ENCODE results near the gene AP2A1.

The AP2A1 gene

GRCh38 chr19:49788857-49789256 is 22.1 kb downstream of the AP2A1 start:
- peaks cover 51% of the 10 kb centered on the region for H3K4me1 Mint-ChIP-seq
- no peak overlapping the region for H3K4me3 Mint-ChIP-seq
- H3K27me3 Mint-ChIP-seq (ENCODE audit: low read depth, poor library complexity): peaks cover 2% of the 10 kb centered on the region
- H3K36me3 Mint-ChIP-seq (ENCODE audit: low read depth): peaks cover 58% of the 10 kb centered on the region
- no peak for TF ChIP-seq CTCF (IDR thresholded peaks at IDR 0.05)
- DNase-seq: no peak
- H3K9me3 Mint-ChIP-seq: peaks cover 5% of the 10 kb centered on the region
- peak overlapping the region; percentile 88 for H3K27ac Mint-ChIP-seq

- Mint-ChIP-seq H3K4me3 (no peak overlapping the region), H3K4me1 (peaks cover 39% of the 10 kb centered on the region), H3K9me3 (peaks cover 5% of the 10 kb centered on the region), H3K36me3 (ENCODE audit: low read depth) (peaks cover 55% of the 10 kb centered on the region), H3K27me3 (ENCODE audit: low read depth, poor library complexity) (peaks cover 2% of the 10 kb centered on the region), H3K27ac (peak overlapping the region; percentile 83)
- DNase-seq: no peak
- TF ChIP-seq CTCF (IDR thresholded peaks at IDR 0.05): no peak
Observed at GRCh38 chr19:49790866-49791265, 24.1 kb downstream of the AP2A1 start.

DNA sequence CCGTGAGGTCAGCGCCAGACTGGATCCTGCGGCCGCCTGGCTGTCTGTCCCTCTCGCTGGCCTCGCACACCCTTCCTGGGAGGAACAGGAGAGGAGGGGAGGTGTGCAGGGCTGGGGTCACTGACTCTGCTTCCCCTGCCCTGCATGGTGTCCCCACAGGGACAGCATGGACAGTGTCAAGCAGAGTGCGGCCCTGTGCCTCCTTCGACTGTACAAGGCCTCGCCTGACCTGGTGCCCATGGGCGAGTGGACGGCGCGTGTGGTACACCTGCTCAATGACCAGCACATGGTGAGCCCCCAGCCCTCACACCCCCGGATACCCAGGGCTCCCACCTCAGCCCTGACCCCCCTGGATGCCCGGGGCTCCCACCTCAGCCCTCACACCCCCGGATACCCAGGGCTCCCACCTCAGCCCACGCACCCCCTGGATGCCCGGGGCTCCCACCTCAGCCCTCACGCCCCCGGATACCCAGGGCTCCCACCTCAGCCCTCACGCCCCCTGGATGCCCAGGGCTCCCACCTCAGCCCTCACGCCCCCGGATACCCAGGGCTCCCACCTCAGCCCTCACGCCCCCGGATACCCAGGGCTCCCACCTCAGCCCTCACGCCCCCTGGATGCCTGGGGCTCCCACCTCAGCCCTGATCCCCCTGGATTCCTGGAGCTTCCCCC is 25.1 kb downstream of the AP2A1 start:
- Mint-ChIP-seq H3K27ac (no peak overlapping the region), H3K27me3 (ENCODE audit: low read depth, poor library complexity) (peaks cover 2% of the 10 kb centered on the region), H3K4me1 (peaks cover 29% of the 10 kb centered on the region), H3K4me3 (no peak overlapping the region), H3K9me3 (peaks cover 5% of the 10 kb centered on the region), H3K36me3 (ENCODE audit: low read depth) (peaks cover 53% of the 10 kb centered on the region)
- DNase-seq: no peak
- TF ChIP-seq CTCF (IDR thresholded peaks at IDR 0.05): no peak

- Mint-ChIP-seq H3K4me3 (no peak overlapping the region), H3K27ac (peak overlapping the region; percentile 51), H3K36me3 (ENCODE audit: low read depth) (peaks cover 57% of the 10 kb centered on the region), H3K9me3 (peaks cover 5% of the 10 kb centered on the region), H3K4me1 (peaks cover 23% of the 10 kb centered on the region), H3K27me3 (ENCODE audit: low read depth, poor library complexity) (peaks cover 2% of the 10 kb centered on the region)
- TF ChIP-seq CTCF (IDR thresholded peaks at IDR 0.05): no peak
- DNase-seq: no peak
Observed at GRCh38 chr19:49792829-49793560, 26.2 kb downstream of the AP2A1 start.

DNA sequence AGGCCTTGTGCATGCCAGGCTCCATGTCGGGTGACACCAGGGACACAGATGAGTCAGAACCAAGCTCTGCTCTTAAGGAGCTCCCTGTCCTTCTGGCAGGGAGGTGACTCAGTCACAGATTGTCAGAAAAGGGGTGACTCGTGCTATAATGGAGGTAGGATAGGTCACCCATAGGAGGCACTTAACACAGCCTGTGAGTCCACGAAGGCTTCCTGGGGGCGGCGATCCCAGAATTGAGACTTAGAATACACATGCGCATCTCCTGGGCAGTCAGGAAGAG is 26.7 kb downstream of the AP2A1 start:
- Mint-ChIP-seq H3K9me3 (peaks cover 5% of the 10 kb centered on the region), H3K4me3 (no peak overlapping the region), H3K4me1 (peaks cover 18% of the 10 kb centered on the region), H3K36me3 (ENCODE audit: low read depth) (peaks cover 54% of the 10 kb centered on the region), H3K27ac (peak overlapping the region; percentile 51), H3K27me3 (ENCODE audit: low read depth, poor library complexity) (no peaks in the 10 kb centered on the region)
- no peak for DNase-seq
- no peak for TF ChIP-seq CTCF (IDR thresholded peaks at IDR 0.05)

DNA sequence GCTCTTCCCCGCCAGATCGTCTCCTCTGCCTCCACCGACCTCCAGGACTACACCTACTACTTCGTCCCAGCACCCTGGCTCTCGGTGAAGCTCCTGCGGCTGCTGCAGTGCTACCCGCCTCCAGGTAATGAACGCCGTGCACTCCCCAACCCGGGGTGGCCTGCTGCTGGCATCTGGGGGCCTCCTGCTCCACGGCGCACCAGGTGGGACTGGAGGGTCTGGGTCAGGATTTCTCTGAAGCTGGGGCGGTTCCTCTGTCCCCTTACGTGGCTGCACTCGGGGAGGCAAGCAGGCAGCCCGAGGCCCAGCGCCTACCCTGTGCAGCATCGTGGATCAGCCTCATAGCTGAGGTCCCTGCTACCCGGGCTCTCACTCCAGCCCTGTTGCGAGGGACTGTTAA is 28.8 kb downstream of the AP2A1 start:
- Mint-ChIP-seq H3K27ac (no peak overlapping the region), H3K9me3 (no peaks in the 10 kb centered on the region), H3K27me3 (ENCODE audit: low read depth, poor library complexity) (peaks cover 3% of the 10 kb centered on the region), H3K36me3 (ENCODE audit: low read depth) (peaks cover 48% of the 10 kb centered on the region), H3K4me3 (no peak overlapping the region), H3K4me1 (peaks cover 5% of the 10 kb centered on the region)
- no peak for DNase-seq
- TF ChIP-seq CTCF (IDR thresholded peaks at IDR 0.05): no peak

Measured in nephron progenitor cell (in vitro differentiated cells).